ENCODE data around the gene PEX1. TPM values are rescaled to one million over a fixed set of nuclear protein-coding genes. Genes with fewer than 3 reads are reported as not detected.

The PEX1 gene
- total and polyA plus RNA-seq, 2 experiments from 2014 or later, result 22.5 to 25.4 TPM

GRCh38 chr7:92508946-92509345 is 19.4 kb downstream of the PEX1 start:
- no peaks in the 10 kb centered on the region for H3K9me3 Mint-ChIP-seq
- no peak for TF ChIP-seq ZNF331 (CRISPR knock-in tag; IDR thresholded peaks at IDR 0.05; ENCODE audit: low read depth)
- TF ChIP-seq NANOG (IDR thresholded peaks at IDR 0.05; ENCODE audit: borderline replicate concordance), result no peak
- TF ChIP-seq POLR2AphosphoS5 (IDR thresholded peaks at IDR 0.05; ENCODE audit: low read depth), result no peak
- TF ChIP-seq ETS1 (IDR thresholded peaks at IDR 0.05), result no peak
- no peak for TF ChIP-seq CTCF (conservative IDR thresholded peaks at IDR 0.05; ENCODE audit: low read depth in 2 of 2)
- no peak for TF ChIP-seq STAT1 (IDR thresholded peaks at IDR 0.05; ENCODE audit: unreplicated experiment)
- TF ChIP-seq ZNF114 (CRISPR knock-in tag; IDR thresholded peaks at IDR 0.05), result no peak
- no peak for TF ChIP-seq EZH2 (IDR thresholded peaks at IDR 0.05; ENCODE audit: low read depth, unreplicated experiment)
- no peak for TF ChIP-seq REST (IDR thresholded peaks at IDR 0.05; ENCODE audit: unreplicated experiment)
- no peak for TF ChIP-seq CREB1 (CRISPR knock-in tag; IDR thresholded peaks at IDR 0.05; ENCODE audit: low read depth)
- no peak for TF ChIP-seq ZNF462 (CRISPR knock-in tag; IDR thresholded peaks at IDR 0.05)
- no peak for TF ChIP-seq JUNB (IDR thresholded peaks at IDR 0.05; ENCODE audit: unreplicated experiment)
- H3K4me2 ChIP-seq, result no peak overlapping the region
- peaks cover 23% of the 10 kb centered on the region for H3K36me3 ChIP-seq (ENCODE audit: insufficient read depth)
- H3K4me1 Mint-ChIP-seq, result no peaks in the 10 kb centered on the region
- H3F3A ChIP-seq (replicated peaks; ENCODE audit: low read depth), result no peaks in the 10 kb centered on the region
- ATAC-seq, result no peak
- no peaks in the 10 kb centered on the region for H3K4me1 ChIP-seq (ENCODE audit: insufficient read depth)
- H3K79me2 ChIP-seq (replicated peaks; ENCODE audit: insufficient read depth), result no peaks in the 10 kb centered on the region
- H3K27ac Mint-ChIP-seq, result no peak overlapping the region
- no peak overlapping the region for H3K4me3 ChIP-seq
- H4K20me1 ChIP-seq (replicated peaks; ENCODE audit: insufficient read depth), result no peaks in the 10 kb centered on the region
- DNase-seq (ENCODE audit: low spot score), result no peak
- H3K36me3 Mint-ChIP-seq (ENCODE audit: low read depth), result peaks cover 21% of the 10 kb centered on the region; the same call in 2 of the 3 replicates
- H3K4me3 Mint-ChIP-seq, result no peak overlapping the region
- H3K27ac ChIP-seq (ENCODE audit: low read depth), result no peak overlapping the region
- H3K27me3 Mint-ChIP-seq (ENCODE audit: insufficient read depth, low read depth, poor library complexity), result no peaks in the 10 kb centered on the region
- H3K9me2 ChIP-seq (ENCODE audit: insufficient read depth), result no peaks in the 10 kb centered on the region
- no peak overlapping the region for H2AFZ ChIP-seq
- H3K27me3 ChIP-seq (ENCODE audit: insufficient read depth), result no peaks in the 10 kb centered on the region

All from GM23338 (cell line).